ENCODE results near the gene ATP2C2. TPM values are rescaled to one million over a fixed set of nuclear protein-coding genes. Genes with fewer than 3 reads are reported as not detected.
"Not testable (repeated sequence)": the region's sequence is repeated elsewhere in the genome, so short reads cannot be mapped to it uniquely, and the experiment has no call there.

Gene ATP2C2
- total and polyA plus RNA-seq, 2 experiments from 2014 or later = 2.1 TPM

GRCh38 chr16:84341528-84342295 lies 26.6 kb upstream of the ATP2C2 start:
- no peak overlapping the region for H3K4me3 ChIP-seq
- no peak for ATAC-seq
- no peaks in the 10 kb centered on the region for H3K4me1 ChIP-seq (ENCODE audit: insufficient read depth)
- H3K79me2 ChIP-seq (replicated peaks; ENCODE audit: insufficient read depth) = no peaks in the 10 kb centered on the region
- H3K9me2 ChIP-seq (ENCODE audit: insufficient read depth) = no peaks in the 10 kb centered on the region
- TF ChIP-seq REST (IDR thresholded peaks at IDR 0.05; ENCODE audit: unreplicated experiment) (no peak), EZH2 (IDR thresholded peaks at IDR 0.05; ENCODE audit: low read depth, unreplicated experiment) (no peak), CTCF (conservative IDR thresholded peaks at IDR 0.05; ENCODE audit: low read depth in 2 of 2) (no peak), ETS1 (IDR thresholded peaks at IDR 0.05) (no peak), CREB1 (CRISPR knock-in tag; IDR thresholded peaks at IDR 0.05; ENCODE audit: low read depth) (no peak), POLR2AphosphoS5 (IDR thresholded peaks at IDR 0.05; ENCODE audit: low read depth) (no peak), ZNF462 (CRISPR knock-in tag; IDR thresholded peaks at IDR 0.05) (no peak), EZH2phosphoT487 (IDR thresholded peaks at IDR 0.05; ENCODE audit: unreplicated experiment) (no peak)
- H3K27ac Mint-ChIP-seq = no peak overlapping the region
- no peak overlapping the region for H3K4me3 Mint-ChIP-seq
- no peak overlapping the region for H3K27ac ChIP-seq (ENCODE audit: low read depth)
- no peak for DNase-seq (ENCODE audit: low spot score)
- H3K9me3 Mint-ChIP-seq = no peaks in the 10 kb centered on the region
- no peaks in the 10 kb centered on the region for H3K36me3 ChIP-seq (ENCODE audit: insufficient read depth)
- H3K27me3 ChIP-seq (ENCODE audit: insufficient read depth) = no peaks in the 10 kb centered on the region
- H3K4me2 ChIP-seq = no peak overlapping the region
- peaks cover 3% of the 10 kb centered on the region for H3K27me3 Mint-ChIP-seq (ENCODE audit: insufficient read depth, low read depth, poor library complexity)
- no peak overlapping the region; the same call in 1 of the 2 replicates for H2AFZ ChIP-seq
- no peaks in the 10 kb centered on the region for H3K36me3 Mint-ChIP-seq (ENCODE audit: low read depth)
- H4K20me1 ChIP-seq (replicated peaks; ENCODE audit: insufficient read depth) = no peaks in the 10 kb centered on the region
- no peaks in the 10 kb centered on the region for H3K4me1 Mint-ChIP-seq
- no peaks in the 10 kb centered on the region for H3F3A ChIP-seq (replicated peaks; ENCODE audit: low read depth)

DNA sequence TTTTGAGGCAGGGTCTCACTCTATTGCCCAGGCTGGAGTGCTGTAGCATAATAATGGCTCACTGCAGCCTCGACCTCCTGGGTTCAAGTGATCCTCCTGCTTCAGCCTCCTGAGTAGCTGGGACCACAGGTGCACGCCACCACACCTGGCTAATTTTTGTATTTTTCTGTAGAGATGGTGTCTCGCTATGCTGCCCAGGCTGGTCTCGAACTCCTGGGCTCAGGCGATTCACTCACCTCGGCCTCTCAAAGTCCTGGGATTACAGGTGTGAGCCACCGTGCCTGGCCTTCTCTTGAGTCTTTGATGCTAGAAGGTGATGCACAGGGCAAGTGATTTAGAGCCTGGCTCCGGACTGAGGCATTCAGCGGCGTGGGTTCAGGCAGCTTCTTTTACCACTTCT lies 24.5 kb upstream of the ATP2C2 start:
- not testable (repeated sequence) for H3K9me3 Mint-ChIP-seq; H3K27ac Mint-ChIP-seq; H3F3A ChIP-seq (replicated peaks; ENCODE audit: low read depth); ATAC-seq; H3K36me3 ChIP-seq (ENCODE audit: insufficient read depth); H3K79me2 ChIP-seq (replicated peaks; ENCODE audit: insufficient read depth); H3K36me3 Mint-ChIP-seq (ENCODE audit: low read depth); H3K4me3 ChIP-seq; H2AFZ ChIP-seq; H3K9me2 ChIP-seq (ENCODE audit: insufficient read depth); H3K4me1 Mint-ChIP-seq; H3K27me3 Mint-ChIP-seq (ENCODE audit: insufficient read depth, low read depth, poor library complexity); H3K4me2 ChIP-seq; H3K27me3 ChIP-seq (ENCODE audit: insufficient read depth); H4K20me1 ChIP-seq (replicated peaks; ENCODE audit: insufficient read depth); H3K27ac ChIP-seq (ENCODE audit: low read depth); H3K4me1 ChIP-seq (ENCODE audit: insufficient read depth); DNase-seq (ENCODE audit: low spot score); H3K4me3 Mint-ChIP-seq
